HepG2 (cell line): ENCODE results near the gene TRDN. TPM values are rescaled to one million over a fixed set of nuclear protein-coding genes. Genes with fewer than 3 reads are reported as not detected.

ENCODE experiments used
- ATAC-seq: fragments of 200-7000 bp; cut with Tn5 transposase; 3 replicates; pipeline ENCODE4 v1.9.1; 2020; ENCODE audit warnings: mild to moderate bottlenecking, moderate library complexity
- Bru-seq: library from RNA; stranded (reverse); fragments of 400-500 nt; gene quantifications from one replicate; lab custom pipeline; 2021; lab: Mats Ljungman, UMichigan
- BruChase-seq, 2 experiments: library from RNA; stranded (reverse); fragments of 400-500 nt; gene quantifications; one replicate each; lab custom pipeline; 2021; lab: Mats Ljungman, UMichigan
- BruUV-seq: library from RNA; stranded (reverse); fragments of 400-500 nt; replicated peaks from 2 replicates; lab custom pipeline; 2021; lab: Mats Ljungman, UMichigan
- CTCF ChIA-PET: fragments of 300-600 bp; formaldehyde crosslinking; extraction: SDS; loops from one replicate; lab custom pipeline; 2021; ENCODE audit warnings: low total read pairs, inconsistent platforms, low intra/inter-chr PET ratio; lab: Yijun Ruan, JAX
- POLR2A ChIA-PET: fragments of 350-600 bp; sonication (Branson Sonifier 250); formaldehyde crosslinking; loops from one replicate; lab custom pipeline; 2020; ENCODE audit warnings: antibody characterized with exemption, inconsistent platforms; lab: Yijun Ruan, JAX
- DNase-seq: peaks from one replicate; pipeline ENCODE4 v3.0.0-alpha.2; 2015; ENCODE audit warnings: low spot score
- FAIRE-seq: peaks from 3 replicates; lab custom pipeline; 2011; peaks lifted over from hg19 to GRCh38; lab: Jason Lieb, UNC
- H2AFZ ChIP-seq: one replicate; pipeline ENCODE4 v1.6.1; 2011; ENCODE audit warnings: low read length, inconsistent platforms
- H3K27ac ChIP-seq: fragments of 300-600 bp; 3 replicates; pipeline ENCODE4 v1.8.0; 2011; ENCODE audit warnings: mixed run types, mild to moderate bottlenecking, mixed read lengths, low read length, inconsistent platforms; ENCODE audit not compliant: insufficient read depth; ENCODE audit errors: extremely low read length
- H3K27me3 ChIP-seq, 2 experiments: fragments of 200-600 bp in 1 of 2; 2 replicates in 1 of 2; 3 replicates in 1 of 2; pipeline versions ENCODE4 v1.6.0 to v1.8.0; 2011; ENCODE audit warnings: low read length in 2 of 2, mild to moderate bottlenecking in 2 of 2, moderate library complexity in 2 of 2, inconsistent platforms in 1 of 2; ENCODE audit not compliant: insufficient read depth in 2 of 2, control insufficient read depth in 1 of 2
- H3K36me3 ChIP-seq, 2 experiments: fragments of 200-600 bp in 1 of 2; replicated peaks in 1 of 2; 2 replicates in 1 of 2; 3 replicates in 1 of 2; pipeline versions ENCODE4 v1.5.1 to v1.8.0; 2011; ENCODE audit warnings: low read length in 2 of 2, inconsistent platforms in 1 of 2; ENCODE audit not compliant: insufficient read depth in 2 of 2, control insufficient read depth in 1 of 2
- H3K4me1 ChIP-seq: 2 replicates; pipeline ENCODE4 v1.5.1; 2012; ENCODE audit warnings: low read length, inconsistent platforms; ENCODE audit not compliant: insufficient read depth
- H3K4me2 ChIP-seq: 2 replicates; pipeline ENCODE4 v1.6.0; 2011; ENCODE audit warnings: low read depth, low read length, inconsistent platforms
- H3K4me3 ChIP-seq, 3 experiments: fragments of 200-600 bp in 1 of 3; sonication (generic), shearing (Covaris generic) in 1 of 3; replicated peaks in 1 of 3; 2 replicates each; pipeline ENCODE4 v1.5.1; 2011 to 2016; ENCODE audit warnings: low read length in 3 of 3, inconsistent platforms in 2 of 3, low read depth in 2 of 3, mild to moderate bottlenecking in 2 of 3, control low read depth in 1 of 3, mixed read lengths in 1 of 3; ENCODE audit not compliant: insufficient read depth in 1 of 3
- H3K79me2 ChIP-seq: one replicate; pipeline ENCODE4 v1.6.1; 2011; ENCODE audit warnings: low read length, inconsistent platforms; ENCODE audit not compliant: insufficient read depth
- H3K9ac ChIP-seq: 2 replicates; pipeline ENCODE4 v1.6.0; 2011; ENCODE audit warnings: mild to moderate bottlenecking, low read depth, low read length, inconsistent platforms; ENCODE audit not compliant: insufficient read depth
- H3K9me3 ChIP-seq: 2 replicates; pipeline ENCODE4 v1.5.1; 2012; ENCODE audit warnings: mild to moderate bottlenecking, low read length
- H4K20me1 ChIP-seq: 2 replicates; pipeline ENCODE4 v1.6.0; 2011; ENCODE audit warnings: inconsistent platforms, mild to moderate bottlenecking, low read length, moderate library complexity; ENCODE audit not compliant: insufficient read depth
- ARID2 ChIP-seq: sonication (generic); formaldehyde crosslinking; IDR thresholded peaks from 2 replicates; pipeline ENCODE4 v1.8.1; 2022; ENCODE audit warnings: mild to moderate bottlenecking, missing genetic modification reagents, borderline replicate concordance
- ASH2L ChIP-seq: fragments of 300-600, 200-600 bp; sonication (generic); IDR thresholded peaks from 2 replicates; pipeline ENCODE4 v1.7.0; 2017; ENCODE audit warnings: low read depth, mild to moderate bottlenecking, moderate library complexity, mixed read lengths, low read length; ENCODE audit not compliant: insufficient read length
- CREB1 ChIP-seq, 2 experiments: fragments of 450-650 bp in 1 of 2; IDR thresholded peaks; 2 replicates each; pipeline ENCODE4 v1.6.1; 2016 to 2017; ENCODE audit warnings: control low read depth in 1 of 2, mild to moderate bottlenecking in 1 of 2, missing compliant biosample characterization in 1 of 2, missing genetic modification characterization in 1 of 2
- SP1 ChIP-seq, 2 experiments: fragments of 450-650 bp in 1 of 2; sonication (generic) in 1 of 2; formaldehyde crosslinking in 1 of 2; IDR thresholded peaks; 2 replicates each; pipeline versions ENCODE4 v1.4.0 to v1.6.1; 2016 to 2020; ENCODE audit warnings: missing genetic modification reagents in 1 of 2
- STAT5B ChIP-seq: sonication (generic); formaldehyde crosslinking; IDR thresholded peaks from 2 replicates; pipeline ENCODE4 v1.4.0; 2020; ENCODE audit warnings: missing genetic modification reagents
- ZFP36L1 ChIP-seq: sonication (generic); formaldehyde crosslinking; IDR thresholded peaks from 2 replicates; pipeline ENCODE4 v1.8.0; 2022; ENCODE audit warnings: mild to moderate bottlenecking, missing genetic modification reagents, moderate library complexity
- ZMAT3 ChIP-seq: sonication (generic); formaldehyde crosslinking; conservative IDR thresholded peaks from 2 replicates; pipeline ENCODE4 v1.7.0; 2021; ENCODE audit warnings: missing genetic modification reagents
- ZNF720 ChIP-seq: sonication (generic); formaldehyde crosslinking; IDR thresholded peaks from 2 replicates; pipeline ENCODE4 v1.4.0; 2020; ENCODE audit warnings: missing genetic modification reagents
- ZNF766 ChIP-seq: sonication (generic); formaldehyde crosslinking; IDR thresholded peaks from 2 replicates; pipeline ENCODE4 v1.5.0; 2020; ENCODE audit warnings: missing genetic modification reagents, borderline replicate concordance
- WGBS: methylation state at CpG from one replicate; pipeline ENCODE4 v1.1.6; 2017; ENCODE audit warnings: low lambda C conversion rate; 5-methylcytosine and 5-hydroxymethylcytosine counted together
- in situ Hi-C: cut with HindIII; loops from 2 replicates; pipeline ENCODE4 v1.10.0; 2017; ENCODE audit warnings: low pct_unique_long_range_greater_than_20kb; ENCODE audit not compliant: extremely low pct_ligation_motif_present
- intact Hi-C: fragments of 100-400 bp; cut with micrococcal nuclease; formaldehyde crosslinking; loops from one replicate; pipeline ENCODE4 v1.10.0; 2022; ENCODE audit not compliant: unreplicated experiment
- long read RNA-seq, 2 experiments: library from RNA in 1 of 2; library from polyadenylated mRNA in 1 of 2; stranded (forward) in 1 of 2; unstranded in 1 of 2; transcript quantifications; one replicate each; pipeline ENCODE4 v2.0.0, GENCODE V29; 2019 to 2022
- polyA minus RNA-seq, 3 experiments: library from RNA; depleted of rRNA, polyadenylated mRNA; stranded (reverse); fragments of >200 nt; gene quantifications; 2 replicates each; pipeline ENCODE4 v1.2.3, GENCODE V29; 2011; ENCODE audit warnings: low replicate concordance in 1 of 3
- polyA plus RNA-seq, 8 experiments: library from polyadenylated mRNA; depleted of rRNA in 3 of 8; stranded (reverse) in 7 of 8; unstranded in 1 of 8; fragments of >200 nt; fragmentation: Illumina TruSeq in 4 of 8; extraction: Trizol in 4 of 8; gene quantifications; 2 replicates each; pipeline versions ENCODE4 v1.2.1 to v1.2.3, GENCODE V29; 2011 to 2016; ENCODE audit warnings: low read depth in 4 of 8, missing spikeins in 1 of 8, mixed read lengths in 1 of 8; ENCODE audit not compliant: insufficient read depth in 1 of 8
- total RNA-seq, 5 experiments: library from RNA; depleted of rRNA; stranded (reverse); fragments of >200 nt; fragmentation: Illumina TruSeq; extraction: Trizol; gene quantifications; 2 replicates each; pipeline ENCODE4 v1.2.3, GENCODE V29; 2016; ENCODE audit warnings: low read depth in 1 of 5
- TF ChIP-seq, protein P1 (sequence below): sonication (generic); formaldehyde crosslinking; IDR thresholded peaks from 2 replicates; pipeline ENCODE4 v1.4.0; 2020; ENCODE audit warnings: missing genetic modification reagents, borderline replicate concordance
- TF ChIP-seq, protein P2 (sequence below): sonication (generic); formaldehyde crosslinking; IDR thresholded peaks from 2 replicates; pipeline ENCODE4 v1.5.0; 2020; ENCODE audit warnings: missing genetic modification reagents
- TF ChIP-seq, protein P3 (sequence below): sonication (generic); formaldehyde crosslinking; IDR thresholded peaks from 2 replicates; pipeline ENCODE4 v1.4.0; 2020; ENCODE audit warnings: missing genetic modification reagents

Gene TRDN, protein sequence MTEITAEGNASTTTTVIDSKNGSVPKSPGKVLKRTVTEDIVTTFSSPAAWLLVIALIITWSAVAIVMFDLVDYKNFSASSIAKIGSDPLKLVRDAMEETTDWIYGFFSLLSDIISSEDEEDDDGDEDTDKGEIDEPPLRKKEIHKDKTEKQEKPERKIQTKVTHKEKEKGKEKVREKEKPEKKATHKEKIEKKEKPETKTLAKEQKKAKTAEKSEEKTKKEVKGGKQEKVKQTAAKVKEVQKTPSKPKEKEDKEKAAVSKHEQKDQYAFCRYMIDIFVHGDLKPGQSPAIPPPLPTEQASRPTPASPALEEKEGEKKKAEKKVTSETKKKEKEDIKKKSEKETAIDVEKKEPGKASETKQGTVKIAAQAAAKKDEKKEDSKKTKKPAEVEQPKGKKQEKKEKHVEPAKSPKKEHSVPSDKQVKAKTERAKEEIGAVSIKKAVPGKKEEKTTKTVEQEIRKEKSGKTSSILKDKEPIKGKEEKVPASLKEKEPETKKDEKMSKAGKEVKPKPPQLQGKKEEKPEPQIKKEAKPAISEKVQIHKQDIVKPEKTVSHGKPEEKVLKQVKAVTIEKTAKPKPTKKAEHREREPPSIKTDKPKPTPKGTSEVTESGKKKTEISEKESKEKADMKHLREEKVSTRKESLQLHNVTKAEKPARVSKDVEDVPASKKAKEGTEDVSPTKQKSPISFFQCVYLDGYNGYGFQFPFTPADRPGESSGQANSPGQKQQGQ
- total RNA-seq (2016; rRNA removed; fragmentation: Illumina TruSeq; extraction: Trizol) (not detected in 2 replicates), polyA plus RNA-seq (2011; rRNA removed) (not detected in 2 replicates), polyA minus RNA-seq (2011; rRNA and poly(A)+ RNA removed; ENCODE audit: low replicate concordance) (not detected in 2 replicates), Bru-seq, nascent RNA (percentile 0 among the genes with signal in this experiment), BruChase-seq, experiment 1, labeled RNA remaining after a 6-hour chase (percentile 1 among the genes with signal in this experiment), BruChase-seq, experiment 2, labeled RNA remaining after a 2-hour chase (percentile 1 among the genes with signal in this experiment)
- not detected in 2 replicates for total RNA-seq (2016; cell fraction: cytosol; rRNA removed; fragmentation: Illumina TruSeq; extraction: Trizol; ENCODE audit: low read depth)
- not detected in 2 replicates for total RNA-seq (2016; cell fraction: insoluble cytoplasmic fraction; rRNA removed; fragmentation: Illumina TruSeq; extraction: Trizol)
- total RNA-seq (2016; cell fraction: membrane; rRNA removed; fragmentation: Illumina TruSeq; extraction: Trizol), result not detected in 2 replicates
- total RNA-seq (2016; cell fraction: nucleus; rRNA removed; fragmentation: Illumina TruSeq; extraction: Trizol), result not detected in 2 replicates
- polyA plus RNA-seq (2011; cell fraction: cytosol; rRNA removed), result not detected in 2 replicates
- not detected in 2 replicates for polyA plus RNA-seq (2011; cell fraction: nucleus; rRNA removed)
- not detected in 2 replicates for polyA plus RNA-seq (2012)
- polyA plus RNA-seq (2016; cell fraction: cytosol; fragmentation: Illumina TruSeq; extraction: Trizol; ENCODE audit: low read depth), result not detected in 2 replicates
- polyA plus RNA-seq (2016; cell fraction: insoluble cytoplasmic fraction; fragmentation: Illumina TruSeq; extraction: Trizol; ENCODE audit: low read depth), result not detected in 2 replicates
- not detected in 2 replicates for polyA plus RNA-seq (2016; cell fraction: membrane; fragmentation: Illumina TruSeq; extraction: Trizol; ENCODE audit: low read depth)
- polyA plus RNA-seq (2016; cell fraction: nucleus; fragmentation: Illumina TruSeq; extraction: Trizol; ENCODE audit: insufficient read depth, low read depth), result not detected in 2 replicates
- not detected in 2 replicates for polyA minus RNA-seq (2011; cell fraction: cytosol; rRNA and poly(A)+ RNA removed)
- polyA minus RNA-seq (2011; cell fraction: nucleus; rRNA and poly(A)+ RNA removed), result not detected in 2 replicates
- long read RNA-seq, experiment 1, result 0 reads
- long read RNA-seq, experiment 2, result 0 reads

DNA sequence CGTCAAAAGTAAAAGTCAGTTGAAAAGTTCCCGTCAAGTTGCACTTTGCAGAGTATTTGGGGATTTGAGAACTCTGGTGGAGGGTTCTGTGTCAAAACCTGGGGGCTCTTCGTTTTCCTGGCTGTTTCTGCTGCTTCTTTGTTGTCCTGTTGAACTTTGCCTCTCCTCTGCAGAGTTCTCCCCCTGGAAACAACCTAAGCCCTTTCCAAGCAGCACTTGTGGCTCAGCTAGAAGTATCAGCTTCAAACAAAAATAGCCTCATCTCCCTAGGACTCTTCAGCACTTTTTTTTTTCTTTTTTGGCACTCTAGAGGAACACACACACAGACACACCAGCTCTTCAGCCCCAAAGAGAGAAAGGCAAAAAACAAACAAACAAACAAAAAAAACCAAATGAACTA lies at the start of gene TRDN:
Gene TRDN (minus strand): TSS at position 169 of the 400 bp plus-strand sequence. CDS start 175 bp downstream, outside the sequence.
- TF ChIP-seq ZMAT3 (CRISPR knock-in tag) (no peak), ARID2 (CRISPR knock-in tag) (no peak), ZNF766 (CRISPR knock-in tag) (no peak), STAT5B (CRISPR knock-in tag) (no peak), SP1 (IDR thresholded peaks at IDR 0.05) (no peak), SP1 (CRISPR knock-in tag; IDR thresholded peaks at IDR 0.05) (no peak), ASH2L (no peak), ZNF720 (CRISPR knock-in tag) (no peak), CREB1 (IDR thresholded peaks at IDR 0.05) (no peak), CREB1 (CRISPR knock-in tag; IDR thresholded peaks at IDR 0.05) (no peak), ZFP36L1 (CRISPR knock-in tag) (no peak)
- TF ChIP-seq, protein P1, sequence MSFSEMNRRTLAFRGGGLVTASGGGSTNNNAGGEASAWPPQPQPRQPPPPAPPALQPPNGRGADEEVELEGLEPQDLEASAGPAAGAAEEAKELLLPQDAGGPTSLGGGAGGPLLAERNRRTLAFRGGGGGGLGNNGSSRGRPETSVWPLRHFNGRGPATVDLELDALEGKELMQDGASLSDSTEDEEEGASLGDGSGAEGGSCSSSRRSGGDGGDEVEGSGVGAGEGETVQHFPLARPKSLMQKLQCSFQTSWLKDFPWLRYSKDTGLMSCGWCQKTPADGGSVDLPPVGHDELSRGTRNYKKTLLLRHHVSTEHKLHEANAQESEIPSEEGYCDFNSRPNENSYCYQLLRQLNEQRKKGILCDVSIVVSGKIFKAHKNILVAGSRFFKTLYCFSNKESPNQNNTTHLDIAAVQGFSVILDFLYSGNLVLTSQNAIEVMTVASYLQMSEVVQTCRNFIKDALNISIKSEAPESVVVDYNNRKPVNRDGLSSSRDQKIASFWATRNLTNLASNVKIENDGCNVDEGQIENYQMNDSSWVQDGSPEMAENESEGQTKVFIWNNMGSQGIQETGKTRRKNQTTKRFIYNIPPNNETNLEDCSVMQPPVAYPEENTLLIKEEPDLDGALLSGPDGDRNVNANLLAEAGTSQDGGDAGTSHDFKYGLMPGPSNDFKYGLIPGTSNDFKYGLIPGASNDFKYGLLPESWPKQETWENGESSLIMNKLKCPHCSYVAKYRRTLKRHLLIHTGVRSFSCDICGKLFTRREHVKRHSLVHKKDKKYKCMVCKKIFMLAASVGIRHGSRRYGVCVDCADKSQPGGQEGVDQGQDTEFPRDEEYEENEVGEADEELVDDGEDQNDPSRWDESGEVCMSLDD (CRISPR knock-in tag), result no peak
- TF ChIP-seq, protein P2, sequence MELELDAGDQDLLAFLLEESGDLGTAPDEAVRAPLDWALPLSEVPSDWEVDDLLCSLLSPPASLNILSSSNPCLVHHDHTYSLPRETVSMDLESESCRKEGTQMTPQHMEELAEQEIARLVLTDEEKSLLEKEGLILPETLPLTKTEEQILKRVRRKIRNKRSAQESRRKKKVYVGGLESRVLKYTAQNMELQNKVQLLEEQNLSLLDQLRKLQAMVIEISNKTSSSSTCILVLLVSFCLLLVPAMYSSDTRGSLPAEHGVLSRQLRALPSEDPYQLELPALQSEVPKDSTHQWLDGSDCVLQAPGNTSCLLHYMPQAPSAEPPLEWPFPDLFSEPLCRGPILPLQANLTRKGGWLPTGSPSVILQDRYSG (CRISPR knock-in tag), result no peak
- TF ChIP-seq, protein P3, sequence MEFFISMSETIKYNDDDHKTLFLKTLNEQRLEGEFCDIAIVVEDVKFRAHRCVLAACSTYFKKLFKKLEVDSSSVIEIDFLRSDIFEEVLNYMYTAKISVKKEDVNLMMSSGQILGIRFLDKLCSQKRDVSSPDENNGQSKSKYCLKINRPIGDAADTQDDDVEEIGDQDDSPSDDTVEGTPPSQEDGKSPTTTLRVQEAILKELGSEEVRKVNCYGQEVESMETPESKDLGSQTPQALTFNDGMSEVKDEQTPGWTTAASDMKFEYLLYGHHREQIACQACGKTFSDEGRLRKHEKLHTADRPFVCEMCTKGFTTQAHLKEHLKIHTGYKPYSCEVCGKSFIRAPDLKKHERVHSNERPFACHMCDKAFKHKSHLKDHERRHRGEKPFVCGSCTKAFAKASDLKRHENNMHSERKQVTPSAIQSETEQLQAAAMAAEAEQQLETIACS (CRISPR knock-in tag), result no peak
- Histone ChIP-seq H3K27me3 (no peaks in the 10 kb centered on the region), H3K9me3 (no peaks in the 10 kb centered on the region), H3K79me2 (no peaks in the 10 kb centered on the region), H3K27ac (no peak within 1 kb of the TSS), H4K20me1 (no peaks in the 10 kb centered on the region), H3K4me1 (no peaks in the 10 kb centered on the region), H3K9ac (no peak within 1 kb of the TSS), H3K4me2 (no peak within 1 kb of the TSS), H3K36me3 (no peaks in the 10 kb centered on the region), H3K4me3 (no peak within 1 kb of the TSS), H2AFZ (peak within 1 kb of the TSS; percentile 31)
- FAIRE-seq (no peak), DNase-seq (no peak), ATAC-seq (no peak)
- ChIA-PET CTCF (no interaction called here), POLR2A (no interaction called here)
- in situ Hi-C loops, result no loop called here
- intact Hi-C loops, result no loop called here
- 0% methylated on average over 3 of the region's 3 CpGs for WGBS
- no TSS peak for BruUV-seq
